Suprapubic skin (tissue), 4 donors: Measurements from ENCODE around the gene MOB3A.

Source experiments
- CTCF ChIP-seq, 2 donors: fragments of 200-600 bp in 1 of 2; fragments of 450-650 bp in 1 of 2; sonication (generic) in 1 of 2; IDR thresholded peaks; one replicate each; pipeline ENCODE4 v1.5.1; 2016 to 2019; ENCODE audit warnings: antibody characterized with exemption in 2 of 2, mild to moderate bottlenecking in 1 of 2, moderate library complexity in 1 of 2
- EP300 ChIP-seq: sonication (generic); formaldehyde crosslinking; IDR thresholded peaks from one replicate; pipeline ENCODE4 v1.6.1; 2017; ENCODE audit warnings: antibody characterized with exemption
- POLR2A ChIP-seq, 2 donors: fragments of 450-650 bp; IDR thresholded peaks; one replicate each; pipeline ENCODE4 v1.6.1; 2017; ENCODE audit warnings: antibody characterized with exemption in 2 of 2, mild to moderate bottlenecking in 2 of 2, moderate library complexity in 2 of 2
- POLR2AphosphoS5 ChIP-seq, 3 donors: sonication (generic); formaldehyde crosslinking; IDR thresholded peaks; one replicate each; pipeline ENCODE4 v1.6.1; 2017; ENCODE audit warnings: antibody characterized with exemption in 3 of 3

- TF ChIP-seq EP300 (no peak), CTCF (IDR thresholded peaks at IDR 0.05) (no peak), POLR2A (IDR thresholded peaks at IDR 0.05) (no peak), POLR2AphosphoS5 (IDR thresholded peaks at IDR 0.05) (no peak)
These were observed 16.6 kb upstream of the MOB3A start for GRCh38 chr19:2112516-2113320.
